Measurements from ENCODE around the gene ANKRD33.

The ANKRD33 gene, protein sequence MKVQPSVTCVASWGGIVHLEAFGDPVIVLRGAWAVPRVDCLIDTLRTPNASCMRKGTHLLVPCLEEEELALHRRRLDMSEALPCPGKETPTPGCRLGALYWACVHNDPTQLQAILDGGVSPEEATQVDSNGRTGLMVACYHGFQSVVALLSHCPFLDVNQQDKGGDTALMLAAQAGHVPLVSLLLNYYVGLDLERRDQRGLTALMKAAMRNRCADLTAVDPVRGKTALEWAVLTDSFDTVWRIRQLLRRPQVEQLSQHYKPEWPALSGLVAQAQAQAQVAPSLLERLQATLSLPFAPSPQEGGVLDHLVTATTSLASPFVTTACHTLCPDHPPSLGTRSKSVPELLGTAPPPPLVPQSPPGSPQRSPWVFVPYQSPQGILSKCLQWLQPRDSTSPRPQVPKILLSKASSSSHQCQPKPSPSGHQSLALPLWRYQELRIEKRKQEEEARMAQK
- 0 reads per million in 2 donors for total RNA-seq

DNA sequence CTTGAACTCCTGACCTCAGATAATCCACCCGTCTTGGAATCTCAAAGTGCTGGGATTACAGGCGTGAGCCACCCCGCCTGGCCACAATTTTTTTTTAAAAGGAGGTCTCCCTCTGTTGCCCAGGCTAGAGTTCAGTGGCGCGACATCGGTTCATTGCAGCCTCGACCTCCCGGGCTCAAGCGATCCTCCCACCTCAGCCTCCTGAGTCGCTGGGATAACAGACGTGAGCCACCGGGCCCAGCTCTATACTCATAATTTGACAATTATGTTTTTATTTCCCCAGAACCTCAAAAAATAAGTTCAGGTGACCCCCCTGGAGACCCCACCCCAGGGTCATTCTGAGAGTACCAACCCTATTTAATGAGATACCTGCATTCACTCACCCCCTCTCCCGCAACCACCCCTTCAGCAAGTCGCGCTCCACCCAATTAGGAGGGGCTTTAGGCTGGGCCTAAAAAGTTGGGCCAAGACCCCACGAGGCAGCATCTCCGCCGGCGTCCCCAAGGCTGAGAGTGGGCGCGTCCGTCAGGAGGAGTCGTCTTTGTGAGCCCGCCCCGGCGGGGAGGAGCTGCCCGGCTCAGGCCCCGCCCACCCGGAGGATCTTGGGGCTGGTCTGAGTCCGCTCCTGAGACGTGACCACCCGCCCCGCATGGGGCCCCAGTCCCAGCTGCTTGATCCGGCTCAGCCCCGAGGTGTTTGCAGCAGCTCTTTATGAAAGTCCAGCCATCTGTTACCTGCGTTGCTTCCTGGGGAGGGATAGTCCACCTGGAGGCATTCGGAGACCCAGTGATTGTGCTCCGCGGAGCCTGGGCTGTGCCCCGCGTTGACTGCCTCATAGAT, at the start of gene ANKRD33:
Gene ANKRD33, plus strand, starts transcription at position 628 of the 840 bp plus-strand sequence. Its CDS starts 84 bp downstream, at position 712.
- no peak for DNase-seq

DNA sequence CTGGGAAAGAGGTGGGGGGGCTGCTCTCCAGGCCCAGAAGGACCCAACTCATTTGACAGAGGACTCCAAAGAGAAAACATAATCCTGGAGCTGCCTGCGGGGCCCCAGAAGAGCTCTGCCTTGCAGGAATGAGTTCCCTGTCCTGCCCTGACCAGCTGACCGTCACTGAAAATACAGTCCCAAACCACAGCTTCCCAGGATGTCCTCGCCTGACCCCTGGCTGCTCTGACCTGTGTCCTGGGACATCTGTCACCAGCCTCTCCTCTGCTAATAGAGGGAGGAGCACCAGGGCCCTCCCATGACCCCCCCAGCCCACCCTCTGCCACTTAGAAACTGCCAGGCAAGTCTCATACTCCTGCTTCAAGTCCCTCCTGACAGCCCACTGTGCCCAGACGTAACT, 49.1 kb upstream of the ANKRD33 start:
- no peak for DNase-seq

DNA sequence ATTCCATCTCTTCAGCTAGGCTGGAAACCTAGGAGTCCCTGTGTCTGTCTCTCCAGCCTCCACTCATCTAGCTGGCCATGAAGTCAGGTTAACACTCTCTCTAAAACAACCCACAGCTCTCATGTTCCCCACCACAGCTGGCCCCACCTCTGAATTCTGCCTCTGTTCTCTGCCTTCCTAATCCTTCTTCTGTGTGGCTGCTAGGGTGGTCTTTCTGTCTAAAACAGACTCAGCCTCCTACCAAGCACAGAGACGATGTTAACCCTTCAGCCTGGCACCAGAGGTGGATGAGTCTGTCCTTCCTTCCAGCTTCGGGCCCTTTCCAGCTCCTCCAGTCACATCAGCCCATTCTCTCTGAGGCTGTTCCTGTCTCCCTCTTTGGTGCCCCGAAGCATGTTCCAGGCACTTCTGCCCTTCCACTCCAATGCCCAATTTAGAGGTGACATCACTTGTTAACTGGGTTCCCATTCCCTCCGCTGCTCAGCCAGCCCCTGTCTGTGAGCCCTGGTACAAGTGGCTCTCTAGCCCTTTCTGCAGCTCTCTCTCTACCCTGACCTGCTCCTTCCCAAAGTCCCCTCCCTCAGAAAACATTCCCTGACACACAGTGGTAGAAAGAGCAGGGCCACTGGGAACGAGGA, 48.5 kb upstream of the ANKRD33 start:
- no peak for DNase-seq

DNA sequence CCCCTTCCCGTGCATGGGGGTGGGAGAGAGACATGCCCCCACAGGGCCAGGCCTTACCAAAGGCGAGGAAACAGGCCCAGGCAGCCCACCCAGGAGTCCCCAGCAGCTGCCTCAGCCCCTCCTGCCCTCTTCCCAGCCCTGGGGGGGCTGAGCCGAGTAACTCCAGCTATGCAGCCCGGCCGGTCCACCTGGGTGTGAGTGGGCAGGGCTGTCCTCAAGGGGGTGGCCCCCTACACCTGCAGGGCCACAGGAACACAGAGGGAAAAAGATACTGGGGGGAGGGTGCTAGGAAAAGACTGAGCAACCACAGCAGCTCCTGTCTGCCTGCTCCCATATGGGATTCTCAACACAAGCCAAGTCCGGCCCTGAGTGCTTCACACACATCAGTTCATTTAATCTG, 46.9 kb upstream of the ANKRD33 start:
- DNase-seq: no peak

DNA sequence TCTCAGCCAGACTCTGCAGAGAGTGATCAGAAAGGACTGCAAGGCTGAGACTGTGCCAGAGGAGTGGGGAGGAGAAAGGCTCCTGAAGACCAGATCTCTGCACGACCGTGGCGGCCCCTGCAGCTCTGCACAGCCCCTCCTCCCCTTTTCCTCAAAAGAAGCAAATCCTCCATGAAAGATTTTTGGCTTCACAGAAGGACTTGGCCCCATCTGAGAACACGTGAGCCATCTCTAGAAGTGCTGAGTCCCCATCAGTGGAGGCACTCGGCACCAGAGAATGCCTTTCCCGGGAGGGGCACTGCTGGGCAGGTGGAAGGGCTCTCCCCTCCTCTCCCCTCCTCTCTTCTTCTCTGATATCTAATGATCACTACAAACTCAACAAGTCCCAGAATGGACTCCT, 46.2 kb upstream of the ANKRD33 start:
- DNase-seq: no peak

DNA sequence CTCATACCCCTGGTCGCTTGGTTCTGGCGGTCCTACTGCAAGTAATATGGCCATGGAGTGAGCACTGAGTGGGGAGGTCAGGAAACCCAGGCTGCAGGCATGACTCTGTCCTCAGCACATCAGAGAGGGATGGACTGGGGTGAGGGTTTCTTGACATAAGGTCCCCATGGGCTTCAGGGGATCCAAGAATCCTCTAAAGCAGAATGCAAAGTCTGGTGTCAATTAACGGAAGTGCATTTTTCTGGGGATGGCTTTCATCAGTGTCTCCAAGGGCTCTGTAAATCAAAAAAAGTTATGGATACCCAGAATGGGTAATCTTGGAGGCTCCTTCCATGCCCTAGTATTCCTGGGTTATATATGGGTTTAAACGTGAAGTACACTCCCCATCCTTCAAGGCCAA, 43.0 kb upstream of the ANKRD33 start:
- DNase-seq: no peak

DNA sequence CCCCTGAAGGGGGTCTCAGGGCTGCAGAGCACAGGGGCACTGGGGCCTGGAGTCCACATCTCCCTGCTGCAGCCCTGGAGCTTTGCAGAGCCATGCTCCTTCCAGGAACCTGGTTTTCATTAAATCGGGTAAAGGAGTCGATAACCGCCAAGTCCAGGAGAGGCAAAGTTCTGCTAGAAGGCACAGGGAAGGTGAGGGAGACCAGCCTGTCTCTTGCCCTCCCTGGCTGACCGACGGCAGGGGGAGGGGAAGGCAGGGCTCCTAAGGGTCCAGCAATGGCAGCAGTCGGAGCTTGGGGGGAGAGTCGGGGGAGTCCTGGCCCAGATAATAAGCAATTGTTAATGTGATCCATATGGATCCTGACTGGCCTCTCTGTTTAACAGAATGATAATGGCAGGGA, 42.4 kb upstream of the ANKRD33 start:
- DNase-seq: no peak

DNA sequence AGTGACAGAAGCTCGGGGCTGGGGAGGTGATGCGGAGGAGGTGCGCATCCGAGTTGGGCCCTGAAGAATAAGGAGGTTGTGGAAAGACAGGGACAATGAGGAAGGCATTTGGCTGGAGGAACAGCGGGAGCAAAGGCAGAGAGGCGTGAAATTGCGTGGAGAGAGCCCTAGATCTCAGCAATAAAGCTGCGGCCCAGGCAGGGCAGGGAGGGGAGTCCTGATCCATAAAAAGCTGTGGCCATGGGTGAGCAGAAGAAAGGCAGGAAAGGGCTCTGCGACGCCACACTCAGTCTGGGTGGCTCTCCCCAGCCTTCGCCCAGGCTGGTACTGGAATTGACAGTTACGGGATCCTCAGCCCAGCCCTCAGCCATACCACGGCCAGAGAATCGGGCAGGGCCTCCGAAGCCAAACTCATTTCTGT, 41.6 kb upstream of the ANKRD33 start:
- DNase-seq: no peak

DNA sequence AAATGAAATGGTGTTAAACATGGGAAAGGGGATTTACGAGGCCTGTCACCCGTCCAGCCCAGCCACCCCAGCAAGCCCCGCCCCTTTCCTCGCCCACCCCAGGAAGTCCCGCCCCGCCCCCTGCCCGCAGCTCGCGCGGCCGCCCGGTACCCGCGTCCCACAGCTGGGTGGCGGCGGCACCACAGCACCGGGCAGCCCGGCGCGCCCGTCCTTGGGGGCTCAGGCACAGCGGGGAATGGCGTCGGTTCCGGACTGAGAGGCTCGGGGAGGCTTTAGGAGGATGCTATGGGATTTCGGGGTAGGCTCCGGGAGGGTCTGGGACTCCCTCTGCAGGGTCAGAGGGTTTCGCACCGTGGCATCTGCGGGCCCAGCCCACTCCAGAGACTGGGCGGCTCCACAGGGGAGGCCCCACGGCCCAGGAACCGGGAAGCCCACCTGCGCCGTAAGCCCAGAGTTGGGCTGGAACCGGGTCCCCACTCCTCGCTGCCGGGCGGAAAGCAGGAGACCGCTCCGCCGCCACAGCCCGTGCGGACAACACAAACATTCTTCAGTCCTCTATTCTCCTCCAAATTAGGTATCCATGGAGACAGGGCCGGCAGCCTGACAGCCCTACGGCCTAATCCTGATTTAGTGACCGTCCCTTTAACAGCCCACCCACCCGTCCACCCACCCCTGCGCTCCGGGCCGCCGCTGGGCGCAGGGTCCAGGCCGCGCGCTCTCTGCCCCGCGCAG, 40.8 kb upstream of the ANKRD33 start:
- no peak for DNase-seq

DNA sequence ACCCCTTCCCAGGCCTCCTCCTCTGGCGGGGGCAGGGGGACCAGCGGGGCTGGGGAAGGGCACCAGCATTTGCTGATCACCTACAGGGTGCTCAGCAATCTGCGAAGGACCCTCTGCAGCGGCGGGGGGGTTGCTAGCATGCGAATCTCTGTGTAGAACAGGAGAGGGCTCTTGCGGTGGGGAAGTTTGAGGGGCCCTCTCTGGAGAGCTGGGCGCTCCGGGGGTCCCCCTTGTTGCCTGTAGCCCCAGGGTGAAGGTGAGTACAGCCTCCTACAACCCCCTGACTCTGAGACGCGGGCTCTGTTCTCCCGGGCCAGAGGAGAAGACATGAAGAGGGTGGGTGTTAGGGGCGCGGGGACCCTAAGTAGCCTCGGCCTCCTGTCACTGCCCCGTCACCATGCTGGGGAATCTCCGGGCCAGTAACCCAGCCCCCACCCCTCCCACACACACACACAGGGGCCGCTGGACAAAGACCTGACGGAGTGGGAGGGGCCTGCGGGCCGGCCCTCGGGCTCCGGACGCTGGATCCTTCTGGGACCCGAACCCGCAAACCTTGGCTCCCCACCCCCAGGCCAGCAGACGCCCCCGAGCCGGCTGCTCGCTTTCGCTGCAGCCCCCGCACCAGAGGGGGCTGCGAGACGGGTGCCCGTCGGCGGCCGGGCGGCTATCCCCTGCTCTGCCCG, 40.1 kb upstream of the ANKRD33 start:
- no peak for DNase-seq

DNA sequence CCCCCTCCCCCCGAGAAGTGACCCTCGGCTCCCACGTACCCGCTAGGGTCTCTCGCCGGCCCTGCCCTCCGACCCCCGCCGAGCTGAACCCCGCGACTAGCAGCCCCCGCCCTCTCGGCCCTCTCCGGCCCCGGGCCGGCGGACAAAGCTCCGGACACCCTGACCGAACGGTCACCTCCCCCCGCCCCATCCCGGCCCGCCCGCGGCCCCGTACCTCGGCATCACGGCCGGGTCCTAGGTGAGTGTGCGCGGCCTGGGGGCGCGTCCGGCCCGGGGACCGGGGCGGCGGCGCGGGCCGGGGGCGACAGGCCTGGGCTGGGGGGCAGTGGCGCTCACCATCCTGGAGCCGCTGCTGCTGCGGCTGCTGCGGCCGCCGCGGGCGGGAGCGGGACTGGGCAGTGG, 39.6 kb upstream of the ANKRD33 start, which contains the start of gene FIGNL2:
Gene FIGNL2, minus strand, starts transcription at position 393 of the 402 bp plus-strand sequence. CDS start 26,305 bp downstream, outside the sequence.
- DNase-seq: no peak

DNA sequence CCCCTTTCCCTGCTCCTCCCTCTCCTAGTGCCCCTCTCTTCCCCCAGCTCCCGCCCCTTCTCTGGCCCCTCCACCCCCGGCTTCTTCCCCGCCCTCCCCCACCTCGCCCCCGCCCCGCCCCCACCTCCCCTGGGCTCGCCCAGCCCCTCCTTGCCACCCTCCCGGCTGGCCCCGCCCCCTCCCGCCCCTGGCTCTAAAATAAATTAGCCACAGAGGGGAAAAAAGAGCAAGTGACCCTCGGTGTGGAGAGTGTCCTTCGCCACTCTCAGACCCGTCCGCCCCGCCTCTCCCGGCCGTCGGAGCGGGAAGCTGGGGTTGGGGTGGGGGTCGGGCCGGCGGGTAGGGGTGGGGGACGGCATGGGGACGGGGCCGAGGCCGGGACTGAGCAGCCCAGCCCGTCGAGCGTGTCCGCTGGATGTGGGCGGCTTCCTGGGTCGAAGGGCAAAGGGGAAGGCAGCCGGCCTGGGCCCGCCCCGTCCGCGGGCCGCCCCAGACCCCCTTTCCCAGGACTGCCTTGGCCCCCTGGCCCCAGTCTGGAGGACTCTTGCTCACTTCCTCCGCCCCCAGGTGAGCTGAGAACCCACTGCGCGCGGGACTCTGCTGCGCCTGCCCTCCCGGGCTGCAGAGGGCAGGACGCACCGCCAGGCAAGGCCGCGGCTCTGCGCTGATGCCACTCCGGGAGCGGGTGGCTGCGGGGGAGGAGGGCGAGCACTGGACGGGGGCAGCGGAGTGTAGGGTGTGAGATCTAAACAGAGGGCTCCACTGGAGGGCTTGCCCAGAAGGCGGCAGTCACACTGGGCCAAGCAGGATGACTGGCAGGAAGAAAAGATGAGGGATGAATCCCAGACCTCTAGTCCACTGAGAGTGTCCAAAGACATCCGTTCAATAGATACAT, 38.8 kb upstream of the ANKRD33 start:
- no peak for DNase-seq

DNA sequence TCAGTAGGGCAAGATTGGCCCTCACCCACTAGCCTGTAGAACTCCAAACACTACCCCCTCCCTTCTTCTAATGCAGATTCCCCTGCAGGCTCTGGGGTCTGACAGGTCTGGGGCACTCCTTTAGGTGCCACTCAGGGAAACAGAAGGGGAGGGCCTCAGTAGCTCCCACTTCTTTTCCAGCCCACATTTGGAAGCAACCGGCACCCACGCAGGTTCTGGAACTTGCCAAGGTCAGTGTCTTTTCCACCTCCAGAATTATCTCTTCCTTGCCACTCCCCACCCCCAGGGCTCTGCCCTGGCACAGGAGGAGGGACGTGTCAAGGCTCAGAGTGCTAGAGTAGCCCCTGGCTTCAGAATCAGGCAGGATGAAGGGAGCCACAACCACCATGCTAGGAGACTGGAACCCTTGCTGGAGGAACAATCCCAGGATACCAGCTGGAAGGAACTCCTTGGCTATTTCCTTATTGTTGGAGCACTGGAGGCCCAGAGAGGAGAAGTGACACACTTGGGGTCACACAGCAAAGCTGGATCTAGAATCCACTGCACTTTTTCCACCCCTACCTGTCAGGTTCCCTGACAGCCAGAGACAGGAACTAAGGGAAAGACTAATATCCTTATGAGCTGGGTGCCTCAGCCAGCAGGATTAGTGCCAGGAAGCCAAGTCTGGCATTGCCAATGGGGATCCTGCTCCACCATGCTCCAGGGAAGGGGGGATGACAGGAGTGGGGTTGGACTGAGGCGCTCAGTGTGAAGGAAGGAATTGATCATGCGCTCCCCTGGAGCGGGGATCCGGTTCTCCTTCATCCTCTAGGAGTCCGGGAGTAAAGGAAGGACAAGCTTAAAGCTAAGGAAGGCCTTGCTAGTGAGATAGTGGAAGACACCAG, 37.6 kb upstream of the ANKRD33 start:
- no peak for DNase-seq

DNA sequence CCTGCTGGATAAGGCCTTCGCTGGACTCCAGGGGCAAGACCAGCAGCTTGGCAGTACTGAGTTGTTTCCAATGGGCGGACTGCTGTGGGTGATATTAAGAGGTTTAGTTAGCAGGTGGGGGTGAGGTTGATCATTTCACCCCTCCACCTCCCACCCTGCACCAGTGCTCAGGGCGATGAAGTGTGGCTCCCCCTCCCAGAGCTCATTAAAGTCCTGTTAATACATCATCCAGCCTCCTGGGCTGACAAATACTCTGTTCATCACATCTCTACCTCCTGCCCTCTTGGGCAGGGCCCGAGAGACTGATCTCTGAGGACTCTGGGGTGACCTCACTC, 37.0 kb upstream of the ANKRD33 start:
- no peak for DNase-seq

DNA sequence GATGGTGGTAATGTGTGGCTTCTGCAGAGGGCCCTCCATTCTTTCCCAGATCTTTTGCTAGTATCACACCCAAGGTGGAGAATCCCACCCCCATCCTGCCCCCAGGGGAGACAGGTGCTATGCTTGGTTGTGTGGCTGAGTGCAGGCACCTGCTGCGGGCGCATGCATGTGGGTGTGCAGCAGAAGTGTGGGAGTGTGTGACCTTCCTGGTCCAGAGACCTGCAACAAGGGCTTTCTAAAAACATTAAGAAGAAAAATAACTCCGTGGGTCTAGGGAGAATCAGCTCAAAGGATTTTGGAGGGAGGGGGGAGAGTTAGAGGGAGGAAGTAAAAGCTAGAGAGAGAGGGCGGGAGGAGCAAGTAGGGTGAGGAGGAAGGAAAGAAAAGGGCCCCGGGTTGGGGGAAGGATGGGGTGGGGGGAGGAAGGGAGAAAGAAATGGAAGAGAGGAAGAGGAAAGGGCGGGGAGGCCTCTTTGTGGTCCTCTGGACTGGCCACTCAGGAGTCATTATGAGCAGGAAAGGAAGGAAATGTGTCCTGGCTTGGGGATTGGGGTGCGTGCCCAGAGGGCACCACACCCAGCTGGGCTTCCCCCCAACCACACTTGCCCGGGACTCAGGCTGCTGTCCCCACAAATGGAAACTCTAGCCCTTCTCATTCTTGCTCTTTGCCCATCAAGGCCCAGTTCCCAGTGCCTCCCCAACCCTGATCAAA, 36.3 kb upstream of the ANKRD33 start:
- DNase-seq: no peak

DNA sequence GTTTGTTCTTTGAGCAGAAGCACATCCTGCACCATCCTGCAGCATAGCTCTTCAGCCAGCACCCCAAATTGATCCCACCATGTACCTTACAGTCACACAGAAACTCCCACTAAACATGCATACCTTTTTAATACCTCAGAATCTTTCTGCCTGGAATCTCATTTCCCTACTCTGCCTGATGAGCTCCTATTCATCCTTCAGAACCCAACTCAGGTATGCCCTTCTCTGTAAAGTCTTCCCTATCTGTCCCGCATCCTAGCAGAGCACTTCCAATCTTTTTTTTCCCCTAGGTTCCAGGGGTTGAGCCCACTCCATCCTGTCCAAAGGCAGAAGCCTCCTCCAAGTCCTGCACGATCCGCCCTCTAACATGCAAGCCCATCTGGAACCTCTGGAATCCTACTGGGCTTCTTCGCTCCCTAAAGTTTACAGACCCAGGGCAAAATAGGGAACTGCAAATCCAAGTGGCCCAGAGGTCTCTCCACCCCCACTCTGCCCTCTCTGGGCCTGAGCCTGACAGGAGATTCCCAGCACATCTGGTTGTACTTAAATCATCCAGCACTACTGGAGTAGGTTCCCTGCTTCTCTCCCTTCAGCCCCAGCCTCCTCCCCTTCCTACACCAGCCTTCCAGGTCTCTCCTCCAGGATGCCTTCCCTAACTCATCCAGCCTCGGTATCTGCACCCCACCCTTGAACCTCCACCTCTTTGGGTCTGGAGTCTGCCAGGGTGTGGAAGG, 35.3 kb upstream of the ANKRD33 start:
- DNase-seq: no peak

DNA sequence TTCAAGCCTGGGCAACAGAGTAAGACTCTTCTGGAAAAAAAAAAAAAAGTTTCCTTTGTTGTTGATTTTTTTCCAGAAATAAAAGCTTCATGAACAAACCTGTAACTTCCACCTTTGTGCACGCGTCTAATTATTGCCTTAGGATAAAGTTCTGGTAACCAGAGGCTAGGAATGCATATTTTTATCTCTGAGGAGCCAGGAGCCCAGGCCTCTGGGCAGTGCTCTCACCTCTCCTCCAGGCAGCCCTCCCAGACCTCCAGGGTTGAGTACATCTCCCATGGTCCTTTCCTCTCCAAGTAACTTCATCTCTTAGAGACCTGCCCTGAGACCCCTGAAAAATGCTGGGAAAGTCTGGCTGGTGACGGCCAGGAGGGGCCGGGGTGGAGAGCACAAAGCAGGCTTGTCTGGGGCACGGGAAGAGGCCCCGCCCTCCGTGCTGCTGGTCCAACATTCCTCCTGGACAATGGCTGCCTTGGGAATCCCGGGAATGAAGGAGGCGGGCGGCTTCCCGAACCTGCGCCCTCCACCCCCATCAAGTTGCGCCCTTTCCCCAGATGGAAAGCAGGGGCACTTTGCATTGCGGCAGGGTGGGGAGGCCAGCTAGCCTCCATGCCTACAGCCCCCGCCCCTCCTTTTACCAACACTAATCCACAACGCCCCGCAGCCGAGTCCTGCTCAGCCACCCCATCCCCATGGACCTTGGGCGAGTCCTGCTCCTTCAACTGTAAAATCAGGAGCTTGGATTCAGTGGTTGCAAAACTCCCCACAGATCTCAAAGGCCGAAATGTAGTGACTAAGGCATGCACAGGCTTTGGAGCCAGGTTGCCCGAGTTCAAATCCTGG, 32.1 kb upstream of the ANKRD33 start:
- no peak for DNase-seq

DNA sequence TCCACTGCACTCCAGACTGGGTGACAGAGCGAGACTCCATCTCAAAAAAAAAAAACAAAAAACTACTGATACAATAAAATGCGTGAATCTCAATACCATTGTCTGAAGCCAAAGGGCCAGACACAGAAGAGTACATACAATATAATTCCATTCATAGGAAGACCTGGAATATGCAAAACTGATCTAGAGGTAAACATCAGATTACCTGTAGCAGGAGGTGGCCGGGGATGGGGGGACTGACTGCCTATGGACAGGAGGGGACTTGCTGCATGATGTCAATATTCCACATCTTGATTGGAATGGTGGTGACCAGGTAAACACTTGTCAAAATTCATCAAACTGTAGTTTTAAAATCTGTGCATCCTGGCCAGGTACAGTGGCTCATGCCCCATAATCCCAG, 26.9 kb upstream of the ANKRD33 start:
- DNase-seq: no peak
